ENCODE data around the gene SIM1.

Gene SIM1

GRCh38 chr6:100427452-100427851, 37.3 kb downstream of the SIM1 start:
- DNase-seq (ENCODE audit: low read depth) = no peak

- DNase-seq (ENCODE audit: low read depth) = no peak
These were observed 37.9 kb downstream of the SIM1 start for GRCh38 chr6:100426744-100427338.

- DNase-seq (ENCODE audit: low read depth) = no peak
These were observed 38.5 kb downstream of the SIM1 start for GRCh38 chr6:100426241-100426640.

- DNase-seq (ENCODE audit: low read depth) = no peak
These were observed 44.0 kb downstream of the SIM1 start for GRCh38 chr6:100420711-100421110.

GRCh38 chr6:100417036-100417435, 47.7 kb downstream of the SIM1 start:
- no peak for DNase-seq (ENCODE audit: low read depth)

GRCh38 chr6:100415768-100416167, 49.0 kb downstream of the SIM1 start:
- no peak for DNase-seq (ENCODE audit: low read depth)

- DNase-seq (ENCODE audit: low read depth) = no peak
These were observed 51.8 kb downstream of the SIM1 start for GRCh38 chr6:100412872-100413271.

GRCh38 chr6:100404051-100404450, 60.7 kb downstream of the SIM1 start:
- no peak for DNase-seq (ENCODE audit: low read depth)

GRCh38 chr6:100393493-100393892, 71.2 kb downstream of the SIM1 start:
- DNase-seq (ENCODE audit: low read depth) = no peak

GRCh38 chr6:100392423-100392822, 72.3 kb downstream of the SIM1 start:
- no peak for DNase-seq (ENCODE audit: low read depth)

GRCh38 chr6:100388868-100389519, 75.7 kb downstream of the SIM1 start:
- DNase-seq (ENCODE audit: low read depth) = no peak

- no peak for DNase-seq (ENCODE audit: low read depth)
These were observed 81.9 kb downstream of the SIM1 start for GRCh38 chr6:100382767-100383195.

- no peak for DNase-seq (ENCODE audit: low read depth)
These were observed 82.7 kb downstream of the SIM1 start for GRCh38 chr6:100382031-100382430.

- no peak for DNase-seq (ENCODE audit: low read depth)
These were observed 83.6 kb downstream of the SIM1 start for GRCh38 chr6:100381111-100381510.

GRCh38 chr6:100379386-100379785, 85.3 kb downstream of the SIM1 start:
- no peak for DNase-seq (ENCODE audit: low read depth)

GRCh38 chr6:100378576-100378975, 86.1 kb downstream of the SIM1 start:
- DNase-seq (ENCODE audit: low read depth) = no peak

- no peak for DNase-seq (ENCODE audit: low read depth)
These were observed 88.6 kb downstream of the SIM1 start for GRCh38 chr6:100376103-100376502.

GRCh38 chr6:100372326-100373091, 92.2 kb downstream of the SIM1 start:
- DNase-seq (ENCODE audit: low read depth) = no peak

- no peak for DNase-seq (ENCODE audit: low read depth)
These were observed 93.1 kb downstream of the SIM1 start for GRCh38 chr6:100371591-100371990.

GRCh38 chr6:100370265-100370664, 94.5 kb downstream of the SIM1 start:
- DNase-seq (ENCODE audit: low read depth) = no peak

- no peak for DNase-seq (ENCODE audit: low read depth)
These were observed 98.3 kb downstream of the SIM1 start for GRCh38 chr6:100366419-100366818.

- no peak for DNase-seq (ENCODE audit: low read depth)
These were observed 101.1 kb downstream of the SIM1 start for GRCh38 chr6:100363651-100364050.

Measured in stimulated activated CD8-positive, alpha-beta memory T cell treated with anti-CD3 and anti-CD28 coated beads, Interleukin-15, amount 100 ng/mL, for 24 hours (primary cell).